GM12878 (cell line): ENCODE measurements around the gene ACTL7A. TPM values are rescaled to one million over a fixed set of nuclear protein-coding genes. Genes with fewer than 3 reads are reported as not detected.

Source experiments
- ATAC-seq: fragments of 200-7000 bp; cut with Tn5 transposase; 3 replicates; pipeline ENCODE4 v1.9.1; 2020; ENCODE audit warnings: mild to moderate bottlenecking, moderate library complexity
- BruUV-seq: library from RNA; stranded (reverse); fragments of 400-500 nt; replicated peaks from 2 replicates; lab custom pipeline; 2021; lab: Mats Ljungman, UMichigan
- CTCF ChIA-PET: fragments of 300-600 bp; sonication (Branson Sonifier 250); formaldehyde crosslinking; extraction: SDS; loops from one replicate; lab custom pipeline; 2021; ENCODE audit warnings: inconsistent platforms; lab: Yijun Ruan, JAX
- POLR2A ChIA-PET: fragments of 350-600 bp; formaldehyde crosslinking; extraction: SDS; loops from one replicate; lab custom pipeline; 2021; ENCODE audit warnings: inconsistent platforms; lab: Charles Lee
- RAD21 ChIA-PET: fragments of 300-600 bp; sonication (Branson Sonifier 250); formaldehyde crosslinking; loops from one replicate; lab custom pipeline; 2023; ENCODE audit warnings: antibody characterized with exemption; ENCODE audit not compliant: unreplicated experiment; lab: Charles Lee
- SMC1A ChIA-PET: fragments of 300-600 bp; sonication (Branson Sonifier 250); formaldehyde crosslinking; loops from one replicate; lab custom pipeline; 2023; ENCODE audit not compliant: unreplicated experiment, uncharacterized antibody; lab: Charles Lee
- DNase-seq: peaks from one replicate; pipeline ENCODE4 v3.0.0-alpha.2; 2011; ENCODE audit warnings: low read depth, low spot score
- FAIRE-seq: peaks from 3 replicates; lab custom pipeline; 2011; peaks lifted over from hg19 to GRCh38; lab: Jason Lieb, UNC
- H2AFZ ChIP-seq: 2 replicates; pipeline ENCODE4 v1.6.0; 2011; ENCODE audit warnings: low read depth, low read length, control low read depth; ENCODE audit not compliant: control insufficient read depth
- H3K27ac ChIP-seq: 2 replicates; pipeline ENCODE4 v1.5.1; 2011; ENCODE audit warnings: control low read depth; ENCODE audit not compliant: control insufficient read depth, insufficient read depth
- H3K27me3 ChIP-seq, 2 experiments: replicated peaks in 1 of 2; 2 replicates each; pipeline versions ENCODE4 v1.6.0 to v1.6.1; 2011; ENCODE audit warnings: low read length in 1 of 2; ENCODE audit not compliant: control insufficient read depth in 2 of 2, insufficient read depth in 2 of 2
- H3K36me3 ChIP-seq, 2 experiments: 2 replicates each; pipeline ENCODE4 v1.5.1; 2011; ENCODE audit warnings: low read length in 1 of 2; ENCODE audit not compliant: control insufficient read depth in 2 of 2, insufficient read depth in 2 of 2
- H3K4me1 ChIP-seq: 2 replicates; pipeline ENCODE4 v1.6.1; 2011; ENCODE audit warnings: mild to moderate bottlenecking, low read length, moderate library complexity, mixed read lengths; ENCODE audit not compliant: control insufficient read depth, insufficient read depth
- H3K4me2 ChIP-seq: 2 replicates; pipeline ENCODE4 v1.6.0; 2011; ENCODE audit warnings: control low read depth; ENCODE audit not compliant: control insufficient read depth, insufficient read depth
- H3K4me3 ChIP-seq: fragments of 200-600 bp; sonication (generic); 2 replicates; pipeline ENCODE4 v1.5.1; 2016
- H3K79me2 ChIP-seq: 2 replicates; pipeline ENCODE4 v1.6.0; 2011; ENCODE audit warnings: low read length; ENCODE audit not compliant: control insufficient read depth, insufficient read depth
- H3K9ac ChIP-seq: 2 replicates; pipeline ENCODE4 v1.8.0; 2011; ENCODE audit warnings: low read length, control low read depth, mixed read lengths; ENCODE audit not compliant: control insufficient read depth, insufficient read depth
- H3K9me3 ChIP-seq: replicated peaks from 3 replicates; pipeline ENCODE4 v1.5.1; 2011; ENCODE audit warnings: mild to moderate bottlenecking, low read length; ENCODE audit not compliant: control insufficient read depth, insufficient read depth
- H4K20me1 ChIP-seq: 2 replicates; pipeline ENCODE4 v1.6.0; 2011; ENCODE audit not compliant: control insufficient read depth, insufficient read depth
- ZBTB40 ChIP-seq: fragments of 450-650 bp; IDR thresholded peaks from 2 replicates; pipeline ENCODE4 v1.6.1; 2016; ENCODE audit warnings: mild to moderate bottlenecking, moderate library complexity, borderline replicate concordance
- ZNF217 ChIP-seq: fragments of 450-650 bp; IDR thresholded peaks from 2 replicates; pipeline ENCODE4 v1.6.1; 2017; ENCODE audit warnings: antibody characterized with exemption, mild to moderate bottlenecking
- WGBS: methylation state at CpG from one replicate; pipeline ENCODE4 v1.1.6; 2016; ENCODE audit warnings: low lambda C conversion rate; ENCODE audit not compliant: insufficient replicate concordance, insufficient coverage; ENCODE audit errors: missing lambda C conversion rate; 5-methylcytosine and 5-hydroxymethylcytosine counted together
- in situ Hi-C: fragments of 300-500 bp; cut with MboI; formaldehyde crosslinking; loops from 9 replicates; pipeline ENCODE4 v1.14.3; 2018; ENCODE audit warnings: mixed read lengths
- intact Hi-C: fragments of 100-400 bp; cut with micrococcal nuclease; formaldehyde crosslinking; loops from one replicate; pipeline ENCODE4 v1.14.2; 2022; ENCODE audit not compliant: unreplicated experiment
- polyA plus RNA-seq, 11 experiments: library from polyadenylated mRNA; depleted of rRNA in 4 of 11; unstranded in 6 of 11; stranded (reverse) in 5 of 11; fragments of >200 nt; fragmentation: Nextera tagmentation in 4 of 11; fragmentation: Illumina TruSeq in 1 of 11; extraction: Ambion mirVana in 4 of 11; extraction: Trizol in 1 of 11; gene quantifications; 1 replicate in 1 of 11; 2 replicates in 10 of 11; pipeline versions ENCODE4 v1.2.1 to v1.2.3, GENCODE V29; 2011 to 2016; ENCODE audit warnings: inconsistent platforms in 2 of 11, missing spikeins in 2 of 11, low read depth in 1 of 11
- total RNA-seq, 4 experiments: library from RNA; depleted of rRNA in 3 of 4; stranded (reverse); fragments of >200 nt in 3 of 4; fragmentation: Illumina TruSeq in 1 of 4; extraction: Trizol in 1 of 4; gene quantifications; 2 replicates each; pipeline versions ENCODE4 v1.2.1 to v1.2.3, GENCODE V29; 2013 to 2021

The ACTL7A gene
- total and polyA plus RNA-seq, 10 of the 15 experiments (the other 5 are each of a cell fraction or from before 2014, with no cell fraction given): not detected

DNA sequence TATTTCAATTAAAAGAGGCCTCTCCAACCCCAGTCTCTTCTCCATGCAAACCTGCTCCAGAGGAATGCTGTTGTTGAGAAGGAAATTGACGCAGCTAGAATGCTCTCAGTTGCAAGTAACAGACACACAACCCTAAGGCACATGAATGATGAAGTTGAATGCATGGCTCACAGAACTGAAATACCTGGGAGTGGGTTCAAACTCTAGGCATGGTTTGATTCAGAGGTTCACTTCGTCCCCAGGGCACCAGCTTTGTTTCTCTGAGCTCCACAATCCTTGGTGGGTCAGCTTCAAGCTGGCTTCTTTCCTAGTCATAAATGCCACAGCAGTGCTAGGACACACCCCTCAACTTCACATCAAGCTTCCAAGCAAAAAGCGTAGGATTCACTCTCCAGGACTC is 10.9 kb upstream of the ACTL7A start:
- H3K36me3 ChIP-seq: no peaks in the 10 kb centered on the region
- 9% methylated on average over 3 of the region's 3 CpGs for WGBS
- DNase-seq (no peak), FAIRE-seq (no peak), ATAC-seq (no peak)
- CTCF ChIA-PET: interaction anchor here (1.3 to 4.7 kb wide), 3 partner anchors 43 to 103 kb away, joined by 5 to 29 read pairs (median 6); no protein-coding TSS in a partner anchor
- H3K27me3 ChIP-seq: peaks cover 0 to 2% of the 10 kb centered on the region in 2 experiments; a peak in 2 of 4 replicates
- H3K9me3 ChIP-seq: no peaks in the 10 kb centered on the region
- intact Hi-C loops (loop anchor here (5.0 kb wide), 2 partner anchors 101 to 616 kb away; no protein-coding TSS in a partner anchor), in situ Hi-C loops (no loop called here)
- H3K9ac ChIP-seq: no peak overlapping the region
- no peaks in the 10 kb centered on the region for H4K20me1 ChIP-seq
- BruUV-seq: no TSS peak
- RAD21 ChIA-PET: interaction anchor here (1.7 kb wide), 1 partner anchor 103 kb away, joined by 8 read pairs; no protein-coding TSS in a partner anchor
- H2AFZ ChIP-seq: no peak overlapping the region
- no peak overlapping the region for H3K27ac ChIP-seq
- no peaks in the 10 kb centered on the region for H3K4me1 ChIP-seq
- SMC1A ChIA-PET: interaction anchor here (1.3 to 2.1 kb wide), 3 partner anchors 99 to 103 kb away, joined by 3 to 6 read pairs (median 4); no protein-coding TSS in a partner anchor
- H3K4me2 ChIP-seq: no peak overlapping the region
- no peak overlapping the region for H3K4me3 ChIP-seq
- TF ChIP-seq ZNF217 (no peak), ZBTB40 (no peak)
- TF ChIP-seq, all 136 proteins: peak for 0
- POLR2A ChIA-PET: no interaction called here
- H3K79me2 ChIP-seq: no peaks in the 10 kb centered on the region
